Measurements from ENCODE around the gene ASIC3.

- TF ChIP-seq, protein P1, sequence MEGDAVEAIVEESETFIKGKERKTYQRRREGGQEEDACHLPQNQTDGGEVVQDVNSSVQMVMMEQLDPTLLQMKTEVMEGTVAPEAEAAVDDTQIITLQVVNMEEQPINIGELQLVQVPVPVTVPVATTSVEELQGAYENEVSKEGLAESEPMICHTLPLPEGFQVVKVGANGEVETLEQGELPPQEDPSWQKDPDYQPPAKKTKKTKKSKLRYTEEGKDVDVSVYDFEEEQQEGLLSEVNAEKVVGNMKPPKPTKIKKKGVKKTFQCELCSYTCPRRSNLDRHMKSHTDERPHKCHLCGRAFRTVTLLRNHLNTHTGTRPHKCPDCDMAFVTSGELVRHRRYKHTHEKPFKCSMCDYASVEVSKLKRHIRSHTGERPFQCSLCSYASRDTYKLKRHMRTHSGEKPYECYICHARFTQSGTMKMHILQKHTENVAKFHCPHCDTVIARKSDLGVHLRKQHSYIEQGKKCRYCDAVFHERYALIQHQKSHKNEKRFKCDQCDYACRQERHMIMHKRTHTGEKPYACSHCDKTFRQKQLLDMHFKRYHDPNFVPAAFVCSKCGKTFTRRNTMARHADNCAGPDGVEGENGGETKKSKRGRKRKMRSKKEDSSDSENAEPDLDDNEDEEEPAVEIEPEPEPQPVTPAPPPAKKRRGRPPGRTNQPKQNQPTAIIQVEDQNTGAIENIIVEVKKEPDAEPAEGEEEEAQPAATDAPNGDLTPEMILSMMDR (IDR thresholded peaks at IDR 0.05) = no peak
- TF ChIP-seq POLR2A (IDR thresholded peaks at IDR 0.05; ENCODE audit: low read depth) (no peak), POLR2AphosphoS5 (IDR thresholded peaks at IDR 0.05) (no peak)
These were observed 4.8 kb downstream of the ASIC3 start for GRCh38 chr7:151053096-151053495.

Measured in esophagus muscularis mucosa (tissue), 3 donors.